GM15510 (cell line): ENCODE measurements around the gene PGAM2.

ENCODE experiments used
- POLR2A ChIP-seq: IDR thresholded peaks from 3 replicates; pipeline ENCODE4 v1.6.1; 2011; ENCODE audit warnings: borderline replicate concordance; ENCODE audit not compliant: insufficient read length; ENCODE audit errors: extremely low read depth

The PGAM2 gene

GRCh38 chr7:44106311-44107065 is 41.1 kb upstream of the PGAM2 start:
- TF ChIP-seq POLR2A, result no peak

GRCh38 chr7:44105832-44106231 is 40.5 kb upstream of the PGAM2 start:
- no peak for TF ChIP-seq POLR2A

DNA sequence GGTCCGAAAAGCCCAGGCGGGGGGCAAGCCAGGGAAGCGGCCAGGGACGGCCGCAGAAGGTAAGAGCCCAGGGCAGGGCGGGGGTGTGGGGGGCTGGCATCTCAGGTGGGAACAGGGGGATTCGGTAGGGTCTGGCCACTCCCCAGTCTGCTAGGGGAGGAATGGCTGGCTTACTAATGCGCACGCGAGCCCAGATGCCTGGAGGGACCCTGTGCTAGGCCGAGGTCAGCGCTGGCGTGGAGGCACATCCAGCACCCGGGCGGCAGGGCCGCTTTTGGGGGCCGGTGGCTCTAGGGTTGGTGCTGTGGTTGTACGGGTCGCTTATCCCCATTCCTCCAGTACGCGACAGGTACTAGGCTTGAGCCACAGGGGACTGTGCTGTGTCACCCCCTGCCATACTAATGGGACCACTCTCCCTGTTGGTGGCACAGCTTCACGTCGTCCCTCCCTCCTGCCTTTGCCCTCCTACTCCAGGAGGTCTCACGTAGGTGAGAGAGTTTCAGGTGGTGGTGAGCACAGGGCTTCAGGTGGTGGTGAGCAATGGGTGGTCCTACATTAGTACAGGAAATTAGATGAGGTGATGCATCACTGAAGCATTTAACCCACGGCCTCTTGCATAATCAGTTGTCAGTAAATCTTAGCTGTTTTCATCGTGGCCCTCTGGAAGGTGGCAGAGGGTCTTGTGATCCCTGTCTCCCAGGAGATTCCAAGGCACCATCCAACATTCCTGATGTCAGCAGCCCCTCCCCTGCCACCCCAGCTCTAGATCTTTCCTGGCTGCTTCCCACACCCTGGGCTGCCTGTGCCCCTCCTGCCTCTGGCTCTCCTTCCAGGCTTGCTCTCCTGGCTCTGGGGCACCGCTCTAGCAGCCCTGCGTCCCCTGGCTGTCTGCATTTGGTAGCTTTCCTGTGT is 39.7 kb upstream of the PGAM2 start:
- TF ChIP-seq POLR2A, result no peak

DNA sequence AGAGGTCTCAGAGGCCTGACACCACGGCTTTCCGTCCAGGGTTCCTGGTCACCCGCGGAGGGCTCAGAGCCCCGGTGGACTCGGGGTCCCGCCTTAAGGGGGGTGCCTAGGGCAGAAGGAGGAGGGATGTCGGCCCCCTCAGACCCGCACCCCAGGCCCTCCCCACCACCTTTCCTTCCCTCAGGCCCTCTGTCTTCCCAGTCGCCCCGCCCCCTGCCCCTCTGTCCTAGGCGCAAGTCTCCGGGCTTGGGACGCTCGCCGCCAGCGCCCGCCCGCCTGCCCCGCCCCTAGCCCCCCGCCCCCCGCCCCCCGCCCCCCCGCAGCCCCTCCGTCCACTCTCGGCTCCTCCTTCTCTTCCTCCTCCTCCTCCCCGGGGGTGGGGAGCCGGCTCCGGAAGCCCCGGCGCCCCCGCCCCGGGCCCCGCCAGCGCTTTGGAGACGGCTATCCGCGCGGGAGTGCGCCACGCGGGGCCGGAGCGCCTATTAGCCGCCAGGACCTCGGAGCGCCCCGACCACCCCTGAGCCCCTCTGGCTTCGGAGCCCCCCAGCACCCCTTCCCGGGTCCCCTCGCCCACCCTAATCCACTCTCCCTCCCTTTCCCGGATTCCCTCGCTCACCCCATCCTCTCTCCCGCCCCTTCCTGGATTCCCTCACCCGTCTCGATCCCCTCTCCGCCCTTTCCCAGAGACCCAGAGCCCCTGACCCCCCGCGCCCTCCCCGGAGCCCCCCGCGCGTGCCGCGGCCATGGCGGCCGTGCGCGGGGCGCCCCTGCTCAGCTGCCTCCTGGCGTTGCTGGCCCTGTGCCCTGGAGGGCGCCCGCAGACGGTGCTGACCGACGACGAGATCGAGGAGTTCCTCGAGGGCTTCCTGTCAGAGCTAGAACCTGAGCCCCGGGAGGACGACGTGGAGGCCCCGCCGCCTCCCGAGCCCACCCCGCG is 38.8 kb upstream of the PGAM2 start, which contains the start of gene AEBP1:
AEBP1 (plus strand) TSS at position 423 of the 937 bp plus-strand sequence; CDS start at position 744, 321 bp downstream.
- TF ChIP-seq POLR2A, result no peak

GRCh38 chr7:44103566-44103922 is 38.2 kb upstream of the PGAM2 start:
- no peak for TF ChIP-seq POLR2A

GRCh38 chr7:44102846-44103565 is 37.6 kb upstream of the PGAM2 start:
- TF ChIP-seq POLR2A, result no peak

DNA sequence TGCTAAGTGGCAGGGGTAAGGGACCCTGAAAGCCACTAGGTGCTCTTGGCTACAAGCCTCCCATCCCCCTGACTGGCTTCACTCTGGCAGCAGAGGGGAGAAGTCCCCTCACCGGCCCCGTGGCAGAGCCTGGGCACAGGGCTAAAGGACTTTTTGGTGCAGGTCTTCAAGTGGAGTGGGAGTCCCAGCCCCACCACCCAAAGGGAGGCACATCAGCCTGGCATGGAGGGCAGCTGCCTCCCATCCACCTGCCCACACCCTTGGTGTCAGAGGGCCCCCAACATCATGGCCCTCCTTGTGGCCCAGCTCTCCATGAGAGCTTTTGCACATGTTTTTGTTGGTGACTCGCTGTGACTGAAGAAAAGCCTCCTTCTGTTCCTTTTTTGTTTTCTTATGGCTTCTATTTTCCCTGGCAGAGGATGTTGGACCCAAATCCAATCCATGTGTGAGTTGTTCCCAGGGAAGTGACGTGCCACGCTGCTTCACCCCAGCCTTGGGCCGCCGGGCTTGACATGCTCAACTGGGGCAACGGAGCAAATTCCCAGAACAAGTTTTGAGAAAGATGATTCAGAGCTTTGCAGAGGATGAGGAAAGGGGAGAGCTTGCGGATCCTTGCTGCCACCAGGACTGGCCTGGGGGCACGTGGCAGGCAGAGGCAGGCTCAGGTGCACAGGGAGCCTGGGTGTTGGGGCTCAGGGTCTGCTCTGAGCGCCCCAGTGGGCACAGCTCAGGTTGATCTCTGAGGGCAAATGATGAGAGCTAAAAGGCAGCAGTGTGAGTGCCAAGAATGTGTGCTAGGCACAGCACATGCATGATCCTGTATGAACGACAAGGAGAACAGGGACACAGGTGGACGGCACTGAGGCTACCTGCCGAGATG is 36.8 kb upstream of the PGAM2 start:
- TF ChIP-seq POLR2A, result no peak

DNA sequence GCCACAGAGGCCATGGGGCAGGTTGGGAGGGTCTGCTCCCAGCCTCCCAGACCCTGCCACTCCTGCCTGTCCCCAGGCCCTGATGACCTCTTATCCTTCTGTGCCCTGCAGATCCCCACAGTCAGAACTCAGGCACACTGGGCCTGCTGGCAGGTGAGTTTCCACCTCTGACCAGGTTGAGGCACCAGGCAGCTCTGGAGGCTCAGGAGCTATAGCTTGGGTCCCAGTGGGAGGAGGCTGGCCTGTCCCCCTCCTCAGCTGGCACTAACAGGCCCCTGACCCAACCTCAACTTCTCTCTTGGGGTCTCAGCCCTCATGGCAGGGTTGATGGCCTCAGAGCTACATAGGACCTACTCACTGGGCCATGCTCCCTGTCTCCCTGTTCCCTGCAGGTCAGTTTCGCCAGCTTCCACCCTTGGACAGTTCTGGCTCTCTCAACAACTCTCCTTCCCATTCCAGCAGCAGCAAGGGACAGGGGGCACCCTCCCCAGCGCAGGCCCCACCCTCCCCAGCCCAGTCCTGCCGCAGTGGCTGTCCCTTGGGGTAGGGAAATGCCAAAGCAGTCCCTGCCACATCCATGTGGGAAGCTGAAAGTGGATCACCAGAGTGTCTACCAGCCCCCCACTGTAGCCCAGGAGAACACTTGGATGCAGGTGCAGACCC is 36.1 kb upstream of the PGAM2 start:
- TF ChIP-seq POLR2A, result no peak

DNA sequence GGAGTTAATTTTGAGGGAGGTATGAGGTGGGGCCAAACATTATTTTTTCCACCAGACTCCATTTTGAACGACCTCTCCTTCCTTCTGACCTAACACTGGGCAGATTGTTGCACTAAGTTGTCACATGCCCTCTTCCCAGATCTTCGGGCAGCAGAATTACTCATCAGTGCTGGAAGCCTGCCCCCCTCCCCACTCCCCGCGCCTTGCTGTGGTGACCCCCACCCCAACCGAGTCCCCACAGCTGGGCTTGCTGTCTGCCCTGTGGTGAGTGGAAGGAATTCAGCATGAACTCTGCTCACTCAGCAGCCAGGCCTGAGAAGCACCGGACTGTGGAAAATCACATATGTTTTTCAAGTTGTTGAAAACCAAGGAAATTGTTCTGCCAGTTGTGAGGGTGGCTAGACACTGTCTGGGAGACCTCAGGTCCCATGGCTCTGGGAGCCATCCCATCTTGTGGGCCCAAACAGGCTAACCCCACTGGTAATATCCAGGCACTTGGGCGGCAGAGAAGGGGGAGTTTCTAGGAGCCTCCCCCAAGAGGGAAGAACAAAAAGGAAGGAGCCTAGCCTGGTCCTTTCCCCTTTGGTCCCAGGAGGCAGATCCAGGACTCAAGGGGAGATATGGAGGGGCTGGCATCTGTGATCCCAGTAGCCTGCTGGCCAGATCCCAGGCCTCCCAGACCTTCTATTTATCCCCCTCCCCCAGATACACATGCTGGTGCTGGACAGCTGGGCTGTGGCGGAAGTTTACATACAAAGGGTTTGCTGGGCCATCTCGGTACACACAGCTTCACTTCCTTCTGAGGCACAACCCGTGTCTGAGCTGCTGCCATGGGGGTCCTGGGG is 35.3 kb upstream of the PGAM2 start:
- no peak for TF ChIP-seq POLR2A

GRCh38 chr7:44099669-44100068 is 34.3 kb upstream of the PGAM2 start:
- no peak for TF ChIP-seq POLR2A
